K562 treated with DMSO at 1 percent for 4 hours (cell line): ENCODE measurements around the gene MYL11. TPM values are rescaled to one million over a fixed set of nuclear protein-coding genes. Genes with fewer than 3 reads are reported as not detected.

Source experiments
- total RNA-seq: library from RNA; unstranded; fragments of 300-600 nt; gene quantifications from 2 replicates; pipeline ENCODE4 v1.2.3, GENCODE V29; 2022; ENCODE audit not compliant: insufficient read depth

Gene MYL11
- total RNA-seq = not detected in 2 replicates

GRCh38 chr16:30374538-30374937, at the start of gene MYL11:
MYL11 (plus strand) TSS chr16:30374802; CDS start chr16:30374858, 56 bp downstream.

GRCh38 chr16:30355144-30355953, 19.3 kb upstream of the MYL11 start, which contains the start of gene CD2BP2:
CD2BP2 (minus strand) TSS chr16:30355308; CDS start chr16:30354681, 627 bp downstream.

GRCh38 chr16:30370456-30371247, 4.0 kb upstream of the MYL11 start, which contains the start of gene TBC1D10B:
TBC1D10B (minus strand) TSS chr16:30370494; CDS start chr16:30370183, 311 bp downstream.

GRCh38 chr16:30382111-30382881, 7.7 kb downstream of the MYL11 start, which contains the start of gene SEPTIN1:
SEPTIN1 (minus strand) TSS chr16:30382561; CDS start chr16:30382542, 19 bp downstream.

GRCh38 chr16:30395155-30395991, 20.8 kb downstream of the MYL11 start, which contains the start of gene ZNF48:
ZNF48 (plus strand) TSS chr16:30395420; CDS start chr16:30395795, 375 bp downstream.

GRCh38 chr16:30407102-30407803, 32.7 kb downstream of the MYL11 start, which contains the start of gene ZNF771:
ZNF771 (plus strand) TSS chr16:30407606; CDS start chr16:30408054, 448 bp downstream.

Other genes with a start within 250 kb of the MYL11 start
- 51.9 and 59.7 TPM in 2 replicates for gene CORO1A, start 191.2 kb upstream of the MYL11 start, total RNA-seq
- 33.4 and 66.9 TPM in 2 replicates for gene BOLA2B, start 181.1 kb upstream of the MYL11 start, total RNA-seq
- gene SLX1A, start 180.9 kb upstream of the MYL11 start, total RNA-seq = 66.3 and 70.6 TPM in 2 replicates
- 3.7 and 10.9 TPM in 2 replicates for gene SULT1A3, start 175.5 kb upstream of the MYL11 start, total RNA-seq
- gene NPIPB13, start 126.3 kb upstream of the MYL11 start, total RNA-seq = 2.5 and 3.8 TPM in 2 replicates
- gene CD2BP2, start 19.5 kb upstream of the MYL11 start, total RNA-seq = 25.6 and 32.0 TPM in 2 replicates
- 44.5 and 53.6 TPM in 2 replicates for gene TBC1D10B, start 4.3 kb upstream of the MYL11 start, total RNA-seq
- gene SEPTIN1, start 7.8 kb downstream of the MYL11 start, total RNA-seq = 1.9 and 2.4 TPM in 2 replicates
- 5.8 and 10.6 TPM in 2 replicates for gene ZNF48, start 20.6 kb downstream of the MYL11 start, total RNA-seq
- gene ZNF771, start 32.8 kb downstream of the MYL11 start, total RNA-seq = 9.1 and 10.3 TPM in 2 replicates
- 49.1 and 53.8 TPM in 2 replicates for gene DCTPP1, start 55.2 kb downstream of the MYL11 start, total RNA-seq
- 72.3 and 75.1 TPM in 2 replicates for gene SEPHS2, start 71.1 kb downstream of the MYL11 start, total RNA-seq
- gene ITGAL, start 97.9 kb downstream of the MYL11 start, total RNA-seq = not detected in 2 replicates
- 64.8 and 75.1 TPM in 2 replicates for gene ZNF768, start 151.8 kb downstream of the MYL11 start, total RNA-seq
- gene ZNF747, start 160.1 kb downstream of the MYL11 start, total RNA-seq = 0.63 and 1.3 TPM in 2 replicates
- 3.2 and 6.6 TPM in 2 replicates for gene ZNF764, start 183.6 kb downstream of the MYL11 start, total RNA-seq
- 3.4 and 5.0 TPM in 2 replicates for gene ZNF688, start 196.9 kb downstream of the MYL11 start, total RNA-seq
- 4.2 and 5.2 TPM in 2 replicates for gene ZNF785, start 210.9 kb downstream of the MYL11 start, total RNA-seq
- gene ZNF689, start 235.6 kb downstream of the MYL11 start, total RNA-seq = 10.6 and 11.7 TPM in 2 replicates